Choroid plexus epithelial cell (primary cell): ENCODE measurements around the gene EMID1.

Experiments
- DNase-seq: peaks from one replicate; pipeline ENCODE4 v3.0.0-alpha.2; 2010; ENCODE audit warnings: low read depth
- H3K4me3 ChIP-seq: 2 replicates; pipeline ENCODE4 v1.5.1; 2011; ENCODE audit warnings: low read depth, mild to moderate bottlenecking, control low read depth, low read length, moderate library complexity
- TF ChIP-seq, protein P1 (sequence below): conservative IDR thresholded peaks from 2 replicates; pipeline ENCODE4 v1.5.1; 2011; ENCODE audit warnings: low read depth, mild to moderate bottlenecking, control low read depth, inconsistent platforms, low read length, moderate library complexity

EMID1 gene

DNA sequence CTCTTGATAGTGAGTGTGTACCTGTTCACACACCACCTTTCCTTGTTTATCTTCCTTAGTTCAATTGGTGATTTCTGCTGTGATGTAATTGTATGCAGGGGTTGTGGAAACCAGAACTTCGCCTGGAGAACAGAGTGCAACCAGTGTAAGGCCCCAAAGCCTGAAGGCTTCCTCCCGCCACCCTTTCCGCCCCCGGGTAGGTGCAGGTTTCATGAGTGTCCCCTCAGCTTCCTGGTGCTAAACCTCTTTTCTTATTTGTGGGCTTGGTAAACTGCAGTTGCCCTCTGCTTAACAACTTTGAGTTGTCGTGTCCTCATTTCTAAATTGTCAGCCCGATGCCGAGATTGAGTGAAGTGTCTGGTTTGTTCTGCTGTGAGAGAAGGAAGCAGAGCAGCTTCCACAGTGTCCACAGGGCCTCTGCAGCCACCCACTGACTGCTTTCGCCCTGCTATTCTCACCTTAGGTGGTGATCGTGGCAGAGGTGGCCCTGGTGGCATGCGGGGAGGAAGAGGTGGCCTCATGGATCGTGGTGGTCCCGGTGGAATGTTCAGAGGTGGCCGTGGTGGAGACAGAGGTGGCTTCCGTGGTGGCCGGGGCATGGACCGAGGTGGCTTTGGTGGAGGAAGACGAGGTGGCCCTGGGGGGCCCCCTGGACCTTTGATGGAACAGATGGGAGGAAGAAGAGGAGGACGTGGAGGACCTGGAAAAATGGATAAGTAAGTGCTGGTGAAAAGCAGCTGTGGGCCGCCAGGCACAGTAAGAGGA, 93.6 kb downstream of the EMID1 start:
- DNase-seq, result no peak
- TF ChIP-seq, protein P1, sequence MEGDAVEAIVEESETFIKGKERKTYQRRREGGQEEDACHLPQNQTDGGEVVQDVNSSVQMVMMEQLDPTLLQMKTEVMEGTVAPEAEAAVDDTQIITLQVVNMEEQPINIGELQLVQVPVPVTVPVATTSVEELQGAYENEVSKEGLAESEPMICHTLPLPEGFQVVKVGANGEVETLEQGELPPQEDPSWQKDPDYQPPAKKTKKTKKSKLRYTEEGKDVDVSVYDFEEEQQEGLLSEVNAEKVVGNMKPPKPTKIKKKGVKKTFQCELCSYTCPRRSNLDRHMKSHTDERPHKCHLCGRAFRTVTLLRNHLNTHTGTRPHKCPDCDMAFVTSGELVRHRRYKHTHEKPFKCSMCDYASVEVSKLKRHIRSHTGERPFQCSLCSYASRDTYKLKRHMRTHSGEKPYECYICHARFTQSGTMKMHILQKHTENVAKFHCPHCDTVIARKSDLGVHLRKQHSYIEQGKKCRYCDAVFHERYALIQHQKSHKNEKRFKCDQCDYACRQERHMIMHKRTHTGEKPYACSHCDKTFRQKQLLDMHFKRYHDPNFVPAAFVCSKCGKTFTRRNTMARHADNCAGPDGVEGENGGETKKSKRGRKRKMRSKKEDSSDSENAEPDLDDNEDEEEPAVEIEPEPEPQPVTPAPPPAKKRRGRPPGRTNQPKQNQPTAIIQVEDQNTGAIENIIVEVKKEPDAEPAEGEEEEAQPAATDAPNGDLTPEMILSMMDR, result no peak

DNA sequence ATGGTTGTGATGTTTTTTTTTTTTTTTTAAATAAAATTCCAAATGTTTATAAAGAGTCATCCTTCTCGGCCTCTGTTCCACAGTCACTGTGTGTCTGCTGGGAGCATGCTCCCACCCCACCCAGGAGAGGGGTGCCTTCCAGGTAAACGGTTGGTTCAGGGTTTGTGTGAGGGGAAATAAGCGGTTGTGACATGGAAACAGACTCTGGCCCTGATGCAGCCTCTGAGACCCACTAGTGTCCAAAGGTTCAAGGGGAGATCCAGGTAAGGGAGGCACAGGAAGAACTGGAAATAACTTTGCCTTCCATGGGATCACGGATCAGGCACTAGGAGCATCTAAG, 94.7 kb downstream of the EMID1 start:
- H3K4me3 ChIP-seq, result no peak overlapping the region
- no peak for DNase-seq
- TF ChIP-seq, protein P1, result no peak

More for the DNA sequence above, 93.6 kb downstream of the EMID1 start:
- no peak overlapping the region for H3K4me3 ChIP-seq

DNA sequence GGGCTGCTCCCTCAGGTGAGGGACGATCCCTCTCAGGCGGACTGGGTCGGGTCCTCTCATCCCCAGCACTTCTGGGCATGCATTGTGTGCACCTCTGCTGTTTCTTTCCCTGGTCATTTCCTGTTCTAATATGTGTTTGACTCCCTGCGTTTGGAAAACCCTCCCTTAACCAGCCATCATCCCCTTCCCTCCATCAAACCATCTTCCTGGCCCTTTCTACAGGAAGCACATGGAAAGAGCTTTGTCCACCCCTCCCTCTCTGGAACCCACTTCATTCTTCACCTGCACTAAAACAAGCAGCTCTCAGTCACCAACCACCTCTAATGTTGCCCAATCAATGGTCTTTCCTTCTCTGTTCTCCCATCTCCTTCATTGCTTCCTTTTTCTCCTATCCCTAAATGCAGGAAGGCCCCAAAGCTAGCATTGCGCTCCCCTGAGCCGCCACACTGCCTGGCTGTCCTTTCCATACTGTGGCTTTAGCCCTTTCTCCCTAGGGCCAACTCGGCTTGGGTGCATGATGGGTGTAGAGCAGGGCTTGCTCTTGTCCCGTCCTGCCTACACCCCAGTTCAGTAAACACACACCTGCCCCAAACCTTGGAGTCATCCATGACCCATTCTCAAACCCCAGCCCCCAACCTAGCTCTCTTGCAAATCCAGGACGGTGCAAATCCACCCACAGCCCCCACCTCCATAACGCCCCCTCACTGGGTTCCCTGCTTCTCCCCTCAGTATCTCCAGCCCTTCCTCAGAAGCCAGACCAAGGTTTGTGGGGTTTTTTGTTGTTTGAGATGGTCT, 95.3 kb downstream of the EMID1 start:
- DNase-seq, result no peak
- no peak overlapping the region for H3K4me3 ChIP-seq
- TF ChIP-seq, protein P1, result no peak

DNA sequence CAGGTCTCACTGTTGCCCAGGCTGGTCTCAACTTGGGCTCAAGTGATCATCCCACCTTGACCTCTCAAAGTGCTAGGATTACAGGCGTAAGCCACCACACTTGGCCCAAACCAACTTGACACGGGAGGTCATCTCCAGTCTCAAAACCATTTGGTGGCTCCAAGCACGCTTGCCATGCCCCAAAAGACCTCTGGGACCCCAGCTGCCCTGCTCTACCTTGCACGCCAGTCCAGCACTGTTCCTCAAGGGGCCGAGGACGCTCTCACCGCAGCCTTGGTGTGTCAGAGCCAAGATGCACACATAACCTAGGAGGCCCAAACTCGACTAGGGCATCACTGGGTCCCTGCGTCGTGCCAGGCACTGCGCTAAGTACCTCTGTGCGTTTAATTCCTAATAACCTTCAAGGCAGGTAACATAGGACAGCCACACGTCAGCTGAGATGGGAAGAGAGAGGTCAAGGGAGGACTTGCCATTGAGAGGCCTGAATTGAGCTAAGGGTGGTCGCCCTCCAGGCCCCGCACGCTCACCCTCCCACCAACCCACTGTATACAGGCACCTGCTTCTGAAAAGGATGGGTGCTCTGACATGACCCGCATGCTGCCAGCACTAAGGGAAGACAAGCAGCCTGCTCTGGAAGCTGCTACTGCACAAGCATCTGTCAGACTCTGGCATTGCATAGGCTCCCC, 96.2 kb downstream of the EMID1 start:
- H3K4me3 ChIP-seq, result no peak overlapping the region
- TF ChIP-seq, protein P1, result no peak
- no peak for DNase-seq

DNA sequence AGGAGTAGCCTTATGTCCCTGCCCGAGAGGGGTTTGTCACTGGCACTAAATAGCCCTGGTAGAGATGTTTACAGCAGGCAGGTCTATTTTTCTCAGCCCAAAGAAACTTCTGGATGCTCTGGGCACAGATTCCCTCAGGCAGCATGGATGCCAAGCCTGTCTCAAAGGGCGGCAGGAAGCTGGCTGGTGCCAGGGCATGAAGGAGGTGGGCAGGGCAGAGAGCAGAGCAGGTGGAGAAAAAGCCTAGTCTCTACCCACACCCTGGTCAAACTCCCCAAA, 96.6 kb downstream of the EMID1 start:
- TF ChIP-seq, protein P1, result no peak
- no peak for DNase-seq
- no peak overlapping the region for H3K4me3 ChIP-seq

DNA sequence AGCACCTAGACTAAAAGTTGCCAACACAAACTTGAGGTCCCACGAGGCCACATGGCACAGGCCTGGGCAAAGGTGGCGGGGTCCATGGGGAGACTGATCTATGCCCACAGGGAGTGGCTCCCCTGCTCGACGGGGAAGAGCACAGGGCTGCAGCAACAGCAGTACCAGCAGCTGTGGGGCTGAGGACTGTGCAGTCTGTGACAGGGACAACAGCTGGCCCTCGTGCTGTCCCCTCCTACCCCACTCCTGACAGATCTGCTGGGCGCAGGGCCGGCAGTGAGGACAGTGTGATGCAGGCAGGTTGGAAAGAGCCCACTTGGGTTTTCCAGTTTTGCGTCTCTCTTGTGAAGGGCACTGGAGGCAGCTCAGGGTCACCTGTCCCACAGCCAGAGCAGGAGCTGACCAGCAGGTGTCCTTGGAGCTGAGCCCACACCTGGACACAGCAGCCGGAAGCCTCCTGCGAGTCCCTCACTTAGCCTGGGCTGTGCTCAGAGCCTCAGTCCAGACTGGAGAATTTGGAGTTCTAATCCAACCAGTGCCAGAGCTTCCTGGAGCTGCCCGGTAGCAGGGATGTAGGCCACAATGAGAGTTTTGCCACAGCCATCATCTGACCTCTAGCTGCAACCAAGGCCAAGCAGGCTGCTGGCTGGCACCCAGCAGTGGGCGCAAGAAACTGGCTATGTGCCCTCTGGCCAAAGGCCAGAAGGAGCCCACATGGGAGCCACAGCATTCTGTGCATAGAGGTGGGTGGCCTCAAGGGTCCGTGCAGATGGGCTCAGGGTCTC, 97.2 kb downstream of the EMID1 start:
- TF ChIP-seq, protein P1, result no peak
- H3K4me3 ChIP-seq, result no peak overlapping the region
- DNase-seq, result no peak
